Iris pigment epithelial cell (primary cell): ENCODE data around the gene GRB7.
A peak's percentile ranks its signal among the peaks of the same experiment; 100 is the strongest.
"Not testable (repeated sequence)": the region's sequence is repeated elsewhere in the genome, so short reads cannot be mapped to it uniquely, and the experiment has no call there.

Experiments
- DNase-seq: peaks from one replicate; pipeline ENCODE4 v3.0.0-alpha.2; 2011; ENCODE audit warnings: low read depth

Gene GRB7

GRCh38 chr17:39737760-39738567, at the start of gene GRB7:
GRB7 (plus strand) TSS chr17:39737938; CDS start chr17:39742302, 4,364 bp downstream.
- DNase-seq, result no peak

- DNase-seq, result peak; percentile 25
Observed at GRCh38 chr17:39688475-39688835, 49.3 kb upstream of the GRB7 start.

GRCh38 chr17:39688945-39689344, 48.8 kb upstream of the GRB7 start:
- no peak for DNase-seq

- DNase-seq, result no peak
Observed at GRCh38 chr17:39694593-39694992, 43.1 kb upstream of the GRB7 start.

- no peak for DNase-seq
Observed at GRCh38 chr17:39695089-39695474, 42.7 kb upstream of the GRB7 start.

- DNase-seq, result no peak
Observed at GRCh38 chr17:39696731-39697130, 41.0 kb upstream of the GRB7 start.

GRCh38 chr17:39697961-39698360, 39.8 kb upstream of the GRB7 start:
- DNase-seq, result no peak

GRCh38 chr17:39699157-39699817, 38.5 kb upstream of the GRB7 start:
- DNase-seq, result not testable (repeated sequence)

GRCh38 chr17:39699818-39700147, 38.0 kb upstream of the GRB7 start, which contains the start of gene ERBB2:
ERBB2 (plus strand) TSS chr17:39700064; CDS start chr17:39700239, 175 bp downstream.
- peak; percentile 85 for DNase-seq

- peak; percentile 38 for DNase-seq
Observed at GRCh38 chr17:39700148-39700987, 37.4 kb upstream of the GRB7 start.

- DNase-seq, result no peak
Observed at GRCh38 chr17:39701012-39701783, 36.5 kb upstream of the GRB7 start.

- DNase-seq, result no peak
Observed at GRCh38 chr17:39701784-39702422, 35.8 kb upstream of the GRB7 start.

- no peak for DNase-seq
Observed at GRCh38 chr17:39702901-39703893, 34.5 kb upstream of the GRB7 start.

- DNase-seq, result no peak
Observed at GRCh38 chr17:39703913-39704312, 33.8 kb upstream of the GRB7 start.

- peak; percentile 67 for DNase-seq
Observed at GRCh38 chr17:39704821-39705551, 32.8 kb upstream of the GRB7 start.

- DNase-seq, result no peak
Observed at GRCh38 chr17:39705786-39706348, 31.9 kb upstream of the GRB7 start.

- no peak for DNase-seq
Observed at GRCh38 chr17:39706383-39706782, 31.4 kb upstream of the GRB7 start.

- DNase-seq, result no peak
Observed at GRCh38 chr17:39706921-39707337, 30.8 kb upstream of the GRB7 start.
